Left lobe of liver (tissue), 2 donors: ENCODE results near the gene CCDC66. TPM values are rescaled to one million over a fixed set of nuclear protein-coding genes. Genes with fewer than 3 reads are reported as not detected.
A peak's percentile ranks its signal among the peaks of the same experiment; 100 is the strongest.
"Not testable (repeated sequence)": the region's sequence is repeated elsewhere in the genome, so short reads cannot be mapped to it uniquely, and the experiment has no call there.

Source experiments
- ATAC-seq: fragments of 200-7000 bp; cut with Tn5 transposase; one replicate; pipeline ENCODE4 v1.9.1; 2020; ENCODE audit warnings: mild to moderate bottlenecking, moderate library complexity
- DNase-seq: peaks from one replicate; pipeline ENCODE4 v3.0.0-alpha.2; 2020; ENCODE audit warnings: low spot score
- total RNA-seq: library from RNA; stranded (reverse); gene quantifications from one replicate; pipeline ENCODE4 v1.2.1, GENCODE V29; 2021
- donor health status: DM: no; HTN: no; CAD: no; lungs with moderate emphysema.
- donor health status: DM: no; HTN: yes; CAD: no.

The CCDC66 gene
- total RNA-seq: 6.2 TPM

- ATAC-seq: peak; percentile 99
- DNase-seq: peak; percentile 95
These were observed at the start of gene CCDC66 for GRCh38 chr3:56556908-56557830. Gene CCDC66, plus strand, starts transcription at chr3:56557175. Its CDS starts 68 bp downstream, at chr3:56557243.

GRCh38 chr3:56519641-56520040, 37.3 kb upstream of the CCDC66 start:
- ATAC-seq: no peak
- DNase-seq: no peak

GRCh38 chr3:56522374-56522773, 34.6 kb upstream of the CCDC66 start:
- ATAC-seq: no peak
- DNase-seq: no peak

GRCh38 chr3:56525291-56525690, 31.7 kb upstream of the CCDC66 start:
- no peak for DNase-seq

GRCh38 chr3:56536735-56537134, 20.2 kb upstream of the CCDC66 start:
- no peak for DNase-seq
- no peak for ATAC-seq

More at GRCh38 chr3:56525291-56525690, 31.7 kb upstream of the CCDC66 start:
- ATAC-seq: no peak

- ATAC-seq (no peak), DNase-seq (no peak)
These were observed 9.5 kb upstream of the CCDC66 start for GRCh38 chr3:56547486-56547885.

GRCh38 chr3:56557831-56558170, 826 bp downstream of the CCDC66 start:
- no peak for ATAC-seq
- DNase-seq: no peak

- DNase-seq (no peak), ATAC-seq (no peak)
These were observed 16.5 kb downstream of the CCDC66 start for GRCh38 chr3:56573501-56573900.

GRCh38 chr3:56581941-56582340, 25.0 kb downstream of the CCDC66 start:
- not testable (repeated sequence) for ATAC-seq, DNase-seq

- ATAC-seq, DNase-seq: not testable (repeated sequence)
These were observed 27.3 kb downstream of the CCDC66 start for GRCh38 chr3:56584275-56584674.

- DNase-seq (no peak), ATAC-seq (no peak)
These were observed 33.8 kb downstream of the CCDC66 start for GRCh38 chr3:56590814-56591213.

- no peak for ATAC-seq
- DNase-seq: no peak
These were observed 34.3 kb downstream of the CCDC66 start for GRCh38 chr3:56591262-56591661.

GRCh38 chr3:56593455-56594158, 36.6 kb downstream of the CCDC66 start:
- no peak for DNase-seq
- ATAC-seq: no peak

GRCh38 chr3:56595975-56596840, 39.2 kb downstream of the CCDC66 start:
- DNase-seq (no peak), ATAC-seq (no peak)

GRCh38 chr3:56608479-56608878, 51.5 kb downstream of the CCDC66 start:
- DNase-seq, ATAC-seq: not testable (repeated sequence)

GRCh38 chr3:56610669-56611335, 53.8 kb downstream of the CCDC66 start:
- no peak for DNase-seq

GRCh38 chr3:56611364-56611763, 54.4 kb downstream of the CCDC66 start:
- ATAC-seq (no peak), DNase-seq (no peak)

More at GRCh38 chr3:56610669-56611335, 53.8 kb downstream of the CCDC66 start:
- ATAC-seq: no peak

GRCh38 chr3:56612146-56612545, 55.2 kb downstream of the CCDC66 start:
- no peak for DNase-seq
- ATAC-seq: no peak

GRCh38 chr3:56613016-56613415, 56.0 kb downstream of the CCDC66 start:
- no peak for DNase-seq
- no peak for ATAC-seq

- DNase-seq (no peak), ATAC-seq (no peak)
These were observed 59.6 kb downstream of the CCDC66 start for GRCh38 chr3:56616478-56617006.
